ENCODE data around the gene TNNT3. TPM values are rescaled to one million over a fixed set of nuclear protein-coding genes. Genes with fewer than 3 reads are reported as not detected.
A peak's percentile ranks its signal among the peaks of the same experiment; 100 is the strongest.
"Not testable (repeated sequence)": the region's sequence is repeated elsewhere in the genome, so short reads cannot be mapped to it uniquely, and the experiment has no call there.

Gene TNNT3
- total RNA-seq, 1 donor from 2014 or later, result 3.5 TPM

DNA sequence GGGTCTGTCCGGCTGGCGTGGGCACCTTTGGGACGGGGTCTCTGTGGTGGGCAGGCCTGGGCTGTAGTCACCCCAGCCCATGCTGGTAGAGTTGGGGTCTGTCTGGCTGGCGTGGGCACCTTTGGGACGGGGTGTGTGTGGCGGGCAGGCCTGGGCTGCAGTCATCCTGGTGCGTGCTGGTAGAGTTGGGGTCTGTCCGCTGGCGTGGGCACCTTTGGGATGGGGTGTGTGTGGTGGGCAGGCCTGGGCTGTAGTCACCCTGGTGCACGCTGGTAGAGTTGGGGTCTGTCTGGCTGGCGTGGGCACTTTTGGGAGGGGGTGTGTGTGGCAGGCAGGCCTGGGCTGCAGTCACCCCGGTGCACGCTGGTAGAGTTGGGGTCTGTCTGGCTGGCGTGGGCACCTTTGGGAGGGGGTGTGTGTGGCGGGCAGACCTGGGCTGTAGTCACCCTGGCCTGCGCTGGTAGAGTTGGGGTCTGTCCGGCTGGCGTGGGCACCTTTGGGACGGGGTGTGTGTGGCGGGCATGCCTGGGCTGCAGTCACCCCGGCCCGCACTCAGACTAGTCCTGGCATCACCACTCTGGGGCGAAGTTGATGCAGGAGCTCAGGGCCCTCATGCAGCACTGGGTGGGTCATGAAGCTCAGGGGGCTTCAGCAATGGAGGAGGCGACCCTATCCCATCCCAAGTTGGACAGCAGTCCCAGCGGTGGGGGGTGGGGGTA is 47.1 kb upstream of the TNNT3 start:
- ATAC-seq (ENCODE audit: low read depth), result no peak
- TF ChIP-seq, protein P1, sequence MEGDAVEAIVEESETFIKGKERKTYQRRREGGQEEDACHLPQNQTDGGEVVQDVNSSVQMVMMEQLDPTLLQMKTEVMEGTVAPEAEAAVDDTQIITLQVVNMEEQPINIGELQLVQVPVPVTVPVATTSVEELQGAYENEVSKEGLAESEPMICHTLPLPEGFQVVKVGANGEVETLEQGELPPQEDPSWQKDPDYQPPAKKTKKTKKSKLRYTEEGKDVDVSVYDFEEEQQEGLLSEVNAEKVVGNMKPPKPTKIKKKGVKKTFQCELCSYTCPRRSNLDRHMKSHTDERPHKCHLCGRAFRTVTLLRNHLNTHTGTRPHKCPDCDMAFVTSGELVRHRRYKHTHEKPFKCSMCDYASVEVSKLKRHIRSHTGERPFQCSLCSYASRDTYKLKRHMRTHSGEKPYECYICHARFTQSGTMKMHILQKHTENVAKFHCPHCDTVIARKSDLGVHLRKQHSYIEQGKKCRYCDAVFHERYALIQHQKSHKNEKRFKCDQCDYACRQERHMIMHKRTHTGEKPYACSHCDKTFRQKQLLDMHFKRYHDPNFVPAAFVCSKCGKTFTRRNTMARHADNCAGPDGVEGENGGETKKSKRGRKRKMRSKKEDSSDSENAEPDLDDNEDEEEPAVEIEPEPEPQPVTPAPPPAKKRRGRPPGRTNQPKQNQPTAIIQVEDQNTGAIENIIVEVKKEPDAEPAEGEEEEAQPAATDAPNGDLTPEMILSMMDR (IDR thresholded peaks at IDR 0.05), result no peak
- H3K27ac Mint-ChIP-seq, result peak overlapping the region; percentile 50
- peaks cover 66% of the 10 kb centered on the region for H3K4me1 Mint-ChIP-seq
- intact Hi-C loops (cut with micrococcal nuclease), result no loop called here
- peaks cover 26% of the 10 kb centered on the region for H3K36me3 Mint-ChIP-seq (ENCODE audit: low read depth)
- no peak for DNase-seq
- H3K4me3 Mint-ChIP-seq, result no peak overlapping the region
- POLR2A ChIA-PET, result no interaction called here
- H3K9me3 Mint-ChIP-seq, result no peaks in the 10 kb centered on the region
- H3K27me3 Mint-ChIP-seq, result no peaks in the 10 kb centered on the region
- CTCF ChIA-PET, result no interaction called here

DNA sequence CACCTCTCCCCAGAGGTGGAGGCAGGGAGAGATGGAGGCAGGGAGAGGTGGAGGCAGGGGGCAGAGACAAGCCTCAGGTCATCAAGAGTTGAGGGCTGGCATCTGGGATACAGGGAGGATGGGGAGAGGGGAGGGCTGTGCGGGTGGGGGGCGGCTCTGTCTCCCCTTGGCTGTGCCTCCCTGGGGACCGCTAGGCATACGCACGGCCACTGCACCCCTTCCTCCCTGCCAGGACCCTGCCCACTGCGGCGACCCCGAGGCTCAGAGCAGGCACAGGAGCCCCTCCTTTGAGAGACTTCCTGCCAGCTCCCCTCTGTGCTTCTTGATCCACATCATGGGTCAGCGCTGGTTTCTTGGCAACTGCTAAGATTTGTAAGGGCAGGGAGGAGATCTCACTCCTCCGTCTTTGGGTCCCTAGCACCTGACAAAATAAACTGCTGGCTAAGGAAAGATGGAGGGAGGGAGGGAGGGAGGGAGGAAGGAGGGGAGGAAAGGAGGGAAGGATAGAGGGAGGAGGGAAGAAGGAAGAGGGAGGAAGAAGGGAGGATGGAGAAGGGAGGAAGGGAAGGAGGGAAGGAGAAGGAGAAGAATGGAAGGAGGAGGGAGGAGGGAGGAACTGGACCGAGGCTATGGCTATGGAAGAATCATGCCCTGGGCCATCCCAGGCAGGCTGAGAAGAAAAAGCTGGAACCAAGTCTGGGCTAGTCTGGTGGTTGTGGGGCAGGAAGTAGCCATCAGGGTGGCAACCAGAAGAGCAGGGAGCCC is 46.3 kb upstream of the TNNT3 start:
- no peaks in the 10 kb centered on the region for H3K27me3 Mint-ChIP-seq
- CTCF ChIA-PET, result no interaction called here
- H3K9me3 Mint-ChIP-seq, result no peaks in the 10 kb centered on the region
- intact Hi-C loops (cut with micrococcal nuclease), result no loop called here
- DNase-seq (no peak), ATAC-seq (ENCODE audit: low read depth) (no peak)
- peaks cover 30% of the 10 kb centered on the region for H3K36me3 Mint-ChIP-seq (ENCODE audit: low read depth)
- peaks cover 65% of the 10 kb centered on the region for H3K4me1 Mint-ChIP-seq
- H3K27ac Mint-ChIP-seq, result peak overlapping the region; percentile 50
- TF ChIP-seq, protein P1 (IDR thresholded peaks at IDR 0.05), result no peak
- POLR2A ChIA-PET, result interaction anchor here (0.6 kb wide), 1 partner anchor 9 kb away, joined by 11 read pairs; no protein-coding TSS in a partner anchor
- no peak overlapping the region for H3K4me3 Mint-ChIP-seq

DNA sequence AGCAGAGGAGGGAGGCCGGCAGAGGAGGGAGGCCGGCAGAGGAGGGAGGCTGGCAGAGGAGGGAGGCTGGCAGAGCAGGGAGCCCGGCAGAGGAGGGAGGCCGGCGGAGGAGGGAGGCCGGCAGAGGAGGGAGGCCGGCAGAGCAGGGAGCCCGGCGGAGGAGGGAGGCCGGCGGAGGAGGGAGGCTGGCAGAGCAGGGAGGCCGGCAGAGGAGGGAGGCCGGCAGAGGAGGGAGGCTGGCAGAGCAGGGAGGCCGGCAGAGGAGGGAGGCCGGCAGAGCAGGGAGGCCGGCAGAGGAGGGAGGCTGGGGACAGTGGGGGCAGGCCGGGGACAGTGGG is 45.7 kb upstream of the TNNT3 start:
- peaks cover 66% of the 10 kb centered on the region for H3K4me1 Mint-ChIP-seq
- POLR2A ChIA-PET; DNase-seq; CTCF ChIA-PET; ATAC-seq (ENCODE audit: low read depth); H3K9me3 Mint-ChIP-seq; intact Hi-C loops (cut with micrococcal nuclease); H3K4me3 Mint-ChIP-seq; H3K27ac Mint-ChIP-seq; H3K27me3 Mint-ChIP-seq: not testable (repeated sequence)
- peaks cover 31% of the 10 kb centered on the region for H3K36me3 Mint-ChIP-seq (ENCODE audit: low read depth)

DNA sequence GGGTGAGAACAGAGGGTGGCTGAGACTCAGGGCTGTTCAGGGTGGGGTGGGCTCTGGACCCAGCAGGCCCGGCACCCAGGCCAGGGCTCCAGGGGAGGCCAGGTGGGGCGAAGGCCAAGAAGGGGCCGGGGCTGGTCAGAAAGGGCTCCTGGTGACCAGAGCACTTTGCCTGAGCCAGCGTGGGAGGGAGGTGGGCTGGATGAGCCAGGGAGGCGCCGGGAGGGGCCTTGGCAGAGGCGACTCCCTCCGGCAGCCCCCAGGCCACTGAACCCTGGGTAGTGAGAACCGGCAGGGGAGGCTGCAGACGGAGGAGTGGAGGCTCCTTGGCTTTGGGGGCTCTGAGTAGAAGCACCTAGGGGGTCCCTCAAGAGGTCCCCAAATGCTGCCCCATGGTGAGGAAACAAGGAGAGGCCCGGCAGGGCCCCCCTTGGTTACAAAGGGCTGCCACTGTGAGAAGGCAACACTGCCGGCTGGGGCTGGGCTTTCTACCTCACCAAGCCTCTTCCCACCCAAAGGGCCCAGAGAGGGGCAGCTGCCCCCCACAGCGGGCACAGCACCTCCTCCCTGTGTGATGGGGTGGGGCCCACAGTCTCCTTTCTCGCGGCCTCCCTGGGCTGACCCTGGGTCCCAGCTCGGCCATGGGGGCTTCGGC is 44.9 kb upstream of the TNNT3 start:
- DNase-seq; H3K9me3 Mint-ChIP-seq; intact Hi-C loops (cut with micrococcal nuclease); CTCF ChIA-PET; ATAC-seq (ENCODE audit: low read depth); POLR2A ChIA-PET; H3K27ac Mint-ChIP-seq; H3K27me3 Mint-ChIP-seq; H3K4me3 Mint-ChIP-seq: not testable (repeated sequence)
- H3K36me3 Mint-ChIP-seq (ENCODE audit: low read depth), result peaks cover 26% of the 10 kb centered on the region
- H3K4me1 Mint-ChIP-seq, result peaks cover 64% of the 10 kb centered on the region

DNA sequence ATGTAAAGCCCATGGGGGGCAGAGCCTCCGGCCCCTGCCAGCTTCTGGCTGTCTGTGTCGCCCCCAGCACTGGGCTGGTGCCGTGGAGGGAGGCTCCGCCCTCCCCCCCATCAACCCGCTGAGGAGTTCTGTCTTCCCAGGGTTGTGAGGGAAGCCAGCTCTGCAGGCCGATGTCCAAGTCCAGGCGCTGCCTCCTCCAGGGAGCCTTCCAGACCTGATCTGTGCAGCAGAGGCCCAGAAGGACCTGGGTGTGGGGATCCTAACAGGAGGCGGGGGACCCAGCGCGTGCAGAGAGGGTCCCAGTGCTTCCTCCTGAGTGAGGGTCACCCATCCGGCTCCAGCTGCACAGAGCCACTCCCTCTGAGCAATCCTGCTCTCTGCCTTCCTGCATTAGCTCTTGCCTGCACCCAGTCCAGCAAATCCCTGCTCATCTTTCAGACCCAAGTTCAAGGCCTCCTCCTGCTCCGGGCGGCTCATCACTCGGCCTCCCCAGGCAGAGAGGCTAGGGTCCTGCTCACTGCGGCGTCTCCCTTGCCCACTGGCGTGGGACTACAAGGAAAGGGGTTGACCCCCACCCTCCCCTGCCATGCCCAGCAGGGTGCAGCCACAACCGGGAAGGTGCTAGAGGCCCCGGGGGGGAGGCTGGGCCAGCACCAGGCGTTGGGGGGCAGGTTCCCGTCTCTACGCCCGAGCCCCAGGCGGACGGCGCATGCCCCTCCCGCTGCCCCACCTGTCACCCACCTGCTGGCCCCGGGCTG is 44.2 kb upstream of the TNNT3 start:
- intact Hi-C loops (cut with micrococcal nuclease), result no loop called here
- H3K9me3 Mint-ChIP-seq, result no peaks in the 10 kb centered on the region
- peaks cover 21% of the 10 kb centered on the region for H3K36me3 Mint-ChIP-seq (ENCODE audit: low read depth)
- no peaks in the 10 kb centered on the region for H3K27me3 Mint-ChIP-seq
- no peak overlapping the region for H3K4me3 Mint-ChIP-seq
- TF ChIP-seq, protein P1 (IDR thresholded peaks at IDR 0.05), result no peak
- ChIA-PET POLR2A (no interaction called here), CTCF (interaction anchor here (1.5 to 1.8 kb wide), 2 partner anchors 13 to 18 kb away, joined by 4 read pairs; no protein-coding TSS in a partner anchor)
- peaks cover 64% of the 10 kb centered on the region for H3K4me1 Mint-ChIP-seq
- no peak overlapping the region for H3K27ac Mint-ChIP-seq
- ATAC-seq (ENCODE audit: low read depth) (no peak), DNase-seq (no peak)

DNA sequence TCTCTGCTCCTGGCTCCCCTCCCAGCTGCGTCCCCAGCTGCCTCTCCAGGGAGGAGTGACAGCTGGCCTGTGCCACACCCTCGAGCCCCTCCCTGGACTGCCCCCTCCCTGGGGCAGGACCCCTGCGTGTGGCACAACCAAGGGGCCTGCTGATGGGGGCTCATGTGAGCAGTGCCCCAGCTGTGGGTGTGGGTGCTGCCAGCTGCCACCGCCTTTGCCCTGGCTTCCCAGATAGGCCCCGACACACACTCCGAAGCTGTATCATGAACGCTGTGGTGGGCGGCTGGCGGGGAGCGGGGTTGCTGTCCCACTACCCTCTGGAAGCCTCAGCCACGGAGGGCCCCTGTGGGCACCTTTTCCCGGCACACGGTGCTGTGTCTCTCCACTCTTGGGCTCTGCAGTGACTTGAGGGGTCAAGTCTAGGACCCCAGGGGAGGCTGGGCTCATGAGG is 43.6 kb upstream of the TNNT3 start:
- ATAC-seq (ENCODE audit: low read depth); H3K27me3 Mint-ChIP-seq; intact Hi-C loops (cut with micrococcal nuclease); H3K27ac Mint-ChIP-seq; H3K9me3 Mint-ChIP-seq; H3K4me3 Mint-ChIP-seq: not testable (repeated sequence)
- H3K36me3 Mint-ChIP-seq (ENCODE audit: low read depth), result peaks cover 16% of the 10 kb centered on the region
- H3K4me1 Mint-ChIP-seq, result peaks cover 64% of the 10 kb centered on the region
- DNase-seq, result peak; percentile 16
- CTCF ChIA-PET, result interaction anchor here (0.7 to 1.8 kb wide), 7 partner anchors 13 to 268 kb away, joined by 3 to 7 read pairs (median 3); partner anchors contain the start of genes LSP1 and TNNI2
- POLR2A ChIA-PET, result interaction anchor here (0.9 to 1.7 kb wide), 3 partner anchors 21 to 30 kb away, joined by 3 to 8 read pairs (median 4); no protein-coding TSS in a partner anchor

Data from activated B cell treated with CpG ODN at 0.5 μM for 24 hours (primary cell).